GM13977 (cell line): ENCODE measurements around the gene MACROD2.

Experiments
- DNase-seq: peaks from one replicate; pipeline ENCODE4 v3.0.0; 2012; ENCODE audit warnings: low spot score
- in situ Hi-C: fragments of 300-500 bp; cut with MboI; formaldehyde crosslinking; loops from one replicate; pipeline ENCODE4 v1.12.0; 2022; ENCODE audit warnings: low sequenced_read_pairs, low pct_unique_long_range_greater_than_20kb, mixed read lengths, inconsistent platforms; ENCODE audit not compliant: unreplicated experiment
- TF ChIP-seq, protein P1 (sequence below): IDR thresholded peaks from 2 replicates; pipeline ENCODE4 v1.5.1; 2012; ENCODE audit warnings: mild to moderate bottlenecking, control low read depth; ENCODE audit not compliant: insufficient read depth; ENCODE audit errors: extremely low read depth, missing control alignments

MACROD2 gene

GRCh38 chr20:14673164-14673563 is 677.8 kb downstream of the MACROD2 start:
- in situ Hi-C loops, result no loop called here
- TF ChIP-seq, protein P1, sequence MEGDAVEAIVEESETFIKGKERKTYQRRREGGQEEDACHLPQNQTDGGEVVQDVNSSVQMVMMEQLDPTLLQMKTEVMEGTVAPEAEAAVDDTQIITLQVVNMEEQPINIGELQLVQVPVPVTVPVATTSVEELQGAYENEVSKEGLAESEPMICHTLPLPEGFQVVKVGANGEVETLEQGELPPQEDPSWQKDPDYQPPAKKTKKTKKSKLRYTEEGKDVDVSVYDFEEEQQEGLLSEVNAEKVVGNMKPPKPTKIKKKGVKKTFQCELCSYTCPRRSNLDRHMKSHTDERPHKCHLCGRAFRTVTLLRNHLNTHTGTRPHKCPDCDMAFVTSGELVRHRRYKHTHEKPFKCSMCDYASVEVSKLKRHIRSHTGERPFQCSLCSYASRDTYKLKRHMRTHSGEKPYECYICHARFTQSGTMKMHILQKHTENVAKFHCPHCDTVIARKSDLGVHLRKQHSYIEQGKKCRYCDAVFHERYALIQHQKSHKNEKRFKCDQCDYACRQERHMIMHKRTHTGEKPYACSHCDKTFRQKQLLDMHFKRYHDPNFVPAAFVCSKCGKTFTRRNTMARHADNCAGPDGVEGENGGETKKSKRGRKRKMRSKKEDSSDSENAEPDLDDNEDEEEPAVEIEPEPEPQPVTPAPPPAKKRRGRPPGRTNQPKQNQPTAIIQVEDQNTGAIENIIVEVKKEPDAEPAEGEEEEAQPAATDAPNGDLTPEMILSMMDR, result no peak
- DNase-seq, result no peak

GRCh38 chr20:14677455-14677854 is 682.1 kb downstream of the MACROD2 start:
- no peak for DNase-seq
- TF ChIP-seq, protein P1, result no peak
- in situ Hi-C loops, result no loop called here

- in situ Hi-C loops, result no loop called here
- DNase-seq, result no peak
- TF ChIP-seq, protein P1, result no peak
Observed at GRCh38 chr20:14685183-14685582, 689.9 kb downstream of the MACROD2 start.

DNA sequence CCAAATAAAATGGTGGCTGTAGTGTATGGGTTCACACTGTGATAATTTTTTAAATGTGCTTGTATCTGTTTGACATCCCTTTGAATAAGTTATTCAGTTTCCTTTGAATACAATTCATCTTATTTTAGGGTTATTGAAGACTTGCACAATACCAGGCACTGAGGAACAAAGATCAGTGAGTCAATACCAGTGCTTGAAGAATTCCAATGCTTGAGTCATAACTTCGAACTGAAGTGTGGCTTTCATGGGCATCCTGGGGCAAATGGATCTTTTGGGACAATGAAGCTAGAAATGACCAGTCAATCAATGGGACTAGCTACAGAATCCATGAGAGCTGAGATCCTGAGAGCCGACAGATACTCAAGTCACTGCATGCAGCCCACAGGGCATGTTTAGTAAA is 692.0 kb downstream of the MACROD2 start:
- DNase-seq, result no peak
- in situ Hi-C loops, result no loop called here
- TF ChIP-seq, protein P1, result no peak

DNA sequence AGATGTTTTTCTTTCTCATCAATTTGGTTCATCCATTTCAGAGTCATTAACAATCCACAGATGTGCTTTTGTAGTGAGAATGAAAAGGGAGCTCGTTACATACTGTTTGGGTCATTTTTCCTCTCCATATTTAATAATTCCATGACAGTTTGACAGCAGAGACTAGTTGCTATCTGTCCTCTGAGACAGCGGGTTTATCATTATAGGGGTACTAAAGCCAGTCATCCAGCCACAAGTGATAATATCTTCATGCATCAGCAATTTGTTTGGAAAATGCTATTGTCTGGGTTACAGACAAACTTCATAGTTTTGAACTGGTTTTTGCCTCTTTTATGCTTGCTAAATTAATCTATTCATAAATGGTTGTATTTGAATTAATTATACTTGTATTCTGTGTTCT is 692.7 kb downstream of the MACROD2 start:
- TF ChIP-seq, protein P1, result no peak
- DNase-seq, result no peak
- in situ Hi-C loops, result no loop called here

- TF ChIP-seq, protein P1, result no peak
- DNase-seq, result no peak
- in situ Hi-C loops, result no loop called here
Observed at GRCh38 chr20:14691994-14692393, 696.7 kb downstream of the MACROD2 start.

DNA sequence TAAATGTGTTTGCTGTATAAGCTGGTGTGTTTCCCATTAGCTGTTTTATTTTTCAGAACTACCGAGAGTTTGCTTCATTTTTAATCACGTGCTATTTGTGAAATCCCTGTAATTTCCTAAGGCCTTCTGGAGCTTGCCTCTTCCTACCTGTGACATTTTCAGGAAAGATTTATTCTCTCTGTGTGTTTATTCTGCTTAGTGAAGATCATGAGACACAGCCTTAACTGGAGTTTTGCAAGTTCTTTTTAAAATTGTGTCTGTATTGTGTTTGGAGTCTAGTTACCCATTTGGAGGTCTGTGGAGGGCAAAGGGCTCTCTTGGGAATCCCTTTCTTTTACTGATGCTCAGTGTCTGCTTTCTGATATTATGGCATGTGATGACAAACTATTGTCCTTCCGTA is 701.2 kb downstream of the MACROD2 start:
- TF ChIP-seq, protein P1, result no peak
- no peak for DNase-seq

More for the DNA sequence above, 701.2 kb downstream of the MACROD2 start:
- in situ Hi-C loops, result no loop called here
